Effector CD4-positive, alpha-beta T cell (primary cell): ENCODE measurements around the gene PCDHAC1. TPM values are rescaled to one million over a fixed set of nuclear protein-coding genes. Genes with fewer than 3 reads are reported as not detected.
"Not testable (repeated sequence)": the region's sequence is repeated elsewhere in the genome, so short reads cannot be mapped to it uniquely, and the experiment has no call there.

Source experiments
- DNase-seq: peaks from one replicate; pipeline ENCODE4 v3.0.0-alpha.2; 2020
- total RNA-seq: gene quantifications from one replicate; lab custom pipeline; 2026; lab: John Stamatoyannopoulos, UW

Gene PCDHAC1
- not detected for total RNA-seq

GRCh38 chr5:140925806-140926442 is at the start of gene PCDHAC1:
Gene PCDHAC1, plus strand, starts transcription at chr5:140926299. Its CDS starts 594 bp downstream, at chr5:140926893.
- no peak for DNase-seq

DNA sequence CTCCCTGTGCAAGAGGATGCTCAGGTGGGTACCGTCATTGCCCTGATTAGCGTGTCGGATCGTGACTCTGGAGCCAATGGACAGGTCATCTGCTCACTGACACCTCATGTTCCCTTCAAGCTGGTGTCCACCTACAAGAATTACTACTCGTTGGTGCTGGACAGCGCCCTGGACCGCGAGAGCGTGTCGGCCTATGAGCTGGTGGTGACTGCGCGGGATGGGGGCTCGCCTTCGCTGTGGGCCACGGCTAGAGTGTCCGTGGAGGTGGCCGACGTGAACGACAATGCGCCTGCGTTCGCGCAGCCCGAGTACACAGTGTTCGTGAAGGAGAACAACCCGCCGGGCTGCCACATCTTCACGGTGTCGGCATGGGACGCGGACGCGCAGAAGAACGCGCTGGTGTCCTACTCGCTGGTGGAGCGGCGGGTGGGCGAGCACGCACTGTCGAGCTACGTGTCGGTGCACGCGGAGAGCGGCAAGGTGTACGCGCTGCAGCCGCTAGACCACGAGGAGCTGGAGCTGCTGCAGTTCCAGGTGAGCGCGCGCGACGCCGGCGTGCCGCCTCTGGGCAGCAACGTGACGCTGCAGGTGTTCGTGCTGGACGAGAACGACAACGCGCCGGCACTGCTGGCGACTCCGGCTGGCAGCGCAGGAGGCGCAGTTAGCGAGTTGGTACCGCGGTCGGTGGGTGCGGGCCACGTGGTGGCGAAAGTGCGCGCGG is 49.4 kb upstream of the PCDHAC1 start:
- DNase-seq, result not testable (repeated sequence)

DNA sequence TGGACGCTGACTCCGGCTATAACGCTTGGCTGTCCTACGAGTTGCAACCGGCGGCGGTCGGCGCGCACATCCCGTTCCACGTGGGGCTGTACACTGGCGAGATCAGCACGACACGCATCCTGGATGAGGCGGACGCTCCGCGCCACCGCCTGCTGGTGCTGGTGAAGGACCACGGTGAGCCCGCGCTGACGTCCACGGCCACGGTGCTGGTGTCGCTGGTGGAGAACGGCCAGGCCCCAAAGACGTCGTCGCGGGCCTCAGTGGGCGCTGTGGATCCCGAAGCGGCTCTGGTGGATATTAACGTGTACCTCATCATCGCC is 48.9 kb upstream of the PCDHAC1 start:
- DNase-seq, result no peak

DNA sequence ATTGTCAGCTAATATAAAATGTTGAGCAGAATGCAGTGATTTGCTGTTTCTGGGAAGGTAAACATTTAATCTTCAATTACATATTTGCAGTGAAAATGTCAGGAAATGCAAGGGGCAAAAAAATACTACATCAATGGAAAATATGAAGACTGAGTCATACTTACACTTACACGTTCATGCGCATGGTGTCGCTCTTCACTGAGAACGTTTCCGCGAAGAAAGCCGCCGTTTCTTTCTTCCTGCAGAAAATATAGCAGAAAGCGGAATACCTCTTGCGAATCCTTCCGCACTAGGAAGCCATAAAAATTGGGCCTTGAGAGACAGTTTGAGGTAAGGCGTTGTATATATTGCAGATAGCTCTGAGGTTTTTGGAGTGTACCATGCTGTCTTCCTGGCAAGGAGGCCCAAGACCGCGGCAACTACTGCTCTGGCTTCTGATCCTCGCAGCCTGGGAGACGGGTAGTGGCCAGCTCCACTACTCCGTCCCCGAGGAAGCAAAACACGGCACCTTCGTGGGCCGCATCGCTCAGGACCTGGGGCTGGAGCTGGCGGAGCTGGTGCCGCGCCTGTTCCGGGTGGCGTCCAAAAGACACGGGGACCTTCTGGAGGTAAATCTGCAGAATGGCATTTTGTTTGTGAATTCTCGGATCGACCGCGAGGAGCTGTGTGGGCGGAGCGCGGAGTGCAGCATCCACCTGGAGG is 44.1 kb upstream of the PCDHAC1 start, which contains the start of gene PCDHA13:
TSS of gene PCDHA13 (plus strand) at position 236 of the 702 bp plus-strand sequence. CDS start at position 381, 145 bp downstream.
- no peak for DNase-seq

DNA sequence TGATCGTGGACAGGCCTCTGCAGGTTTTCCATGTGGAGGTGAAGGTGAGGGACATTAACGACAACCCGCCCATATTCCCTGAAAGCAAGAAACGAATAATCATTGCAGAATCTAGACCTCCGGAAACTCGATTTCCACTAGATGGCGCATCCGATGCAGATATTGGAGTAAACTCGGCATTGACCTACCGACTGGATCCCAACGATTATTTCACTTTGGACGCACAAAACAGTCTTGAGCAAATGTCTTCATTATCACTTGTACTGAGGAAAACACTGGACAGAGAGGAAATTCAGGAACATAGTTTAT is 43.6 kb upstream of the PCDHAC1 start:
- no peak for DNase-seq

DNA sequence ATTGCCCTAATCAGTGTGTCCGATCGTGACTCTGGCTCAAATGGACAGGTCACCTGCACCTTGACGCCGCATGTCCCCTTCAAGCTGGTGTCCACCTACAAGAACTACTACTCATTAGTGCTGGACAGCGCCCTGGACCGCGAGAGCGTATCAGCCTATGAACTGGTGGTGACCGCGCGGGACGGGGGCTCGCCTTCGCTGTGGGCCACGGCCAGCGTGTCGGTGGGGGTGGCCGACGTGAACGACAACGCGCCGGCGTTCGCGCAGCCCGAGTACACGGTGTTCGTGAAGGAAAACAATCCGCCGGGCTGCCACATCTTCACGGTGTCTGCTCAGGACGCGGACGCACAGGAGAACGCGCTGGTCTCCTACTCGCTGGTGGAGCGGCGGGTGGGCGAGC is 42.7 kb upstream of the PCDHAC1 start:
- DNase-seq, result no peak

DNA sequence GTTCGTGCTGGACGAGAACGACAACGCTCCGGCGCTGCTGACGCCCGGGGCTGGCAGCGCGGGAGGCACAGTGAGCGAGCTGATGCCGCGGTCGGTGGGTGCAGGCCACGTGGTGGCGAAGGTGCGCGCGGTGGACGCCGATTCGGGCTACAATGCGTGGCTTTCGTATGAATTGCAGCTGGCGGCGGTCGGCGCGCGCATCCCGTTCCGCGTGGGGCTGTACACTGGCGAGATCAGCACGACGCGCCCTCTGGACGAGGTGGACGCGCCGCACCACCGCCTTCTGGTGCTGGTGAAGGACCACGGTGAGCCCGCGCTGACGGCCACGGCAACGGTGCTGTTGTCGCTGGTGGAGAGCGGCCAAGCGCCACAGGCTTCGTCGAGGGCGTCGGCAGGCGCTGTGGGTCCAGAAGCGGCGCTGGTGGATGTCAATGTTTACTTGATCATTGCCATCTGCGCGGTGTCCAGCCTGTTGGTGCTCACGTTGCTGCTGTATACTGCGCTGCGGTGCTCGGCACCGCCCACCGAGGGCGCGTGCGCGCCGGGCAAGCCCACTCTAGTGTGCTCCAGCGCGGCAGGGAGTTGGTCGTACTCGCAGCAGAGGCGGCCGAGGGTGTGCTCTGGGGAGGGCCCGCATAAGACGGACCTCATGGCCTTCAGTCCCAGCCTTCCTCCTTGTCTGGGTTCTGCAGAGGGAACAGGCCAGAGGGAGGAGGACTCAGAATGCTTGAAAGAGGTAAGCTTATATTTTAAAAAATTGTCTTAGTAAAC is 42.0 kb upstream of the PCDHAC1 start:
- no peak for DNase-seq

DNA sequence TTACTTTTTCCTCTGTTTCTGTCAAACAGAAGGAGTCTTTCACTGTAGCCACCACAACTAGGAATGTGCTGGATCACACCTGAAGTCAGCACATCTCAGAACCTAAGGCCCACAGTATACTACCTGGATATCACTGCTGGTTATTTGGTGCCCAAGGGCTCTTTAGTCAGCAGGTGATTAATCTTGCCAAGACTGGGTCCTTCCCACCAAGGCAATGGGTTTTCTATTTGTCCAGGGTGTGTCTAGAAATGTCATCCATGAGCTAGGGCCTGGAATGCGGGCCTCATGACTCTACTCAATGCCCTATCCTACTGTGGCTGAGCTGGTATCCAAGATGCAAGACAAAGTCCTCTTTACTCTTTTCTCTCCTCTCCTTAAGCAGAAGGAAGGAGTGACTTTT is 9.8 kb upstream of the PCDHAC1 start:
- no peak for DNase-seq

DNA sequence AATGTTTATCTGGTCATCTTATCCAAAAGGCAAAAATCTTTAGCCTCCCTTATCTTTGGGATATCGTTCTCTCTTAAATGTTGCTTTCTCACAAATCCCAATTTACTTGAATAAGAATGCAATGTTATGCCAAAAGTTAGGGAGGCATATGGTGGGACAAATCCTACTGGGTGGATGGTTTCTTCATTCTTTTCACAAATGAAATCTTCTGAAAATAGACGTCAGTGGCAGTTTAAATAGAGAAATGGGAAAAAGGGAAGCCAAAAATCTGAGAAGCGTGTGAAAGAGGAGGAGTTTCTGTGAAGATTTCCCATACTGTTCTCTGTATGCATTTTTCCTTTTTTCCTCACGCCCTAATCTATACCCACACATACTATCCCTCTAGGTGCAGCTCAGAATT is 2.5 kb upstream of the PCDHAC1 start:
- no peak for DNase-seq

- no peak for DNase-seq
These were observed 536 bp downstream of the PCDHAC1 start for GRCh38 chr5:140926443-140927227.

GRCh38 chr5:140927228-140927573 is 1.1 kb downstream of the PCDHAC1 start:
- DNase-seq, result no peak

GRCh38 chr5:140934964-140935606 is 9.0 kb downstream of the PCDHAC1 start:
- DNase-seq, result no peak

DNA sequence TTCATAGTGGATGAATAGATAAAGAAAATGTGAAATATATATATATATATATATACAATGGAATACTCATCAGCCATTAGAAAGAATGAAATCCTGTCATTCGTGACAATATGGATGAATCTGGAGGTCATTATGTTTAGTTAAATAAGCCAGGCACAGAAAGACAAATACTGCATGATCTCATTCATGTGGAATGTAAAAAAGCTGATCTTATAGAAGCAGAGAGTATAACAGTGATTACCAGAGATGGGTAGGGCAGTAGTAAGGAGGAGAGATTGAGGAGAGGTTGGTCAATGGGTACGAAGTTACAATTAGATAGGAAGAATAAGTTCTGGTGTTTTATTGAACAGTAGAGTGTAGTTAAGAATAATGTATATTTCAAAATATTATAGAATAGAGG is 20.5 kb downstream of the PCDHAC1 start:
- DNase-seq, result no peak

GRCh38 chr5:140951636-140952035 is 25.5 kb downstream of the PCDHAC1 start:
- no peak for DNase-seq

DNA sequence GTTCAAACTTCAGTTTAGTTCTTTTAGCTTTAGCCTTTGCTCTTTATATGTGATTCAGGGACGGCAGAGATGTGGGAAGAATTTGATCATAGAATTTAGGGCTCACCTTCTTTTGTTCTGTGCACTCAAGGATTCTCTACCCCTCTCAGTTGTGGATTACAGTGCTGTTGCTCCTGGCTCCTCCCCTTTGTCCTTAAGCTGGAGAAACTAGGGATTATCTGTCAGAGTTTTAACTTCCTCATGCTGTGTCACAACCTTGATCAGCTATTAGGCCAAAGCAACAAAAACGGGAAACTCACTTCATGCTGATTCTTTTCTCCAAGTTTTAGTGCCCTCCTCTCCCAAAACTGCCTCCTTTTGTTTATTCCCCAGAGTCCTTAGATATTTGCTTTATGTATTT is 27.1 kb downstream of the PCDHAC1 start:
- DNase-seq, result no peak

DNA sequence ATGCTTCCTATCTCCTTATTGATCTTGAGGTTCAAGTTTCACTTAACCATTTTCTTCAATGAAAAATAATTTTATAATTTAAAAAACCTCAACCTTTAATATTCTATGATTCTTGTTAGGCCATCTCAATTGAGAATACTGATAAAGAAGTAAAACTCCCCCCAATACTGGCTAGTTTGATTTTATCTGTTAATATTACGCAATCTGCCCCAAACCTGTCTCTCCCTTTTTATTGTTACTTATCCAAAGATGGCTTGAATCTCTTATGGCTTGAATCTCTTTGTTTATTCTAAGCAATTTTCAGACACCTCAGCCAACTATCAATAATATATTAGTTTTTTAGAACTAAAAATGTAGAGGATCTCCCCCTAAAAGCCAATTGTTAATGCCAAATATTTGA is 36.1 kb downstream of the PCDHAC1 start:
- DNase-seq, result no peak

GRCh38 chr5:140964356-140964755 is 38.3 kb downstream of the PCDHAC1 start:
- no peak for DNase-seq

GRCh38 chr5:140965905-140966292 is 39.8 kb downstream of the PCDHAC1 start:
- no peak for DNase-seq

GRCh38 chr5:140966293-140967225 is 40.5 kb downstream of the PCDHAC1 start, which contains the start of gene PCDHAC2:
Gene PCDHAC2, plus strand, starts transcription at chr5:140966476. Its CDS starts 291 bp downstream, at chr5:140966767.
- no peak for DNase-seq

DNA sequence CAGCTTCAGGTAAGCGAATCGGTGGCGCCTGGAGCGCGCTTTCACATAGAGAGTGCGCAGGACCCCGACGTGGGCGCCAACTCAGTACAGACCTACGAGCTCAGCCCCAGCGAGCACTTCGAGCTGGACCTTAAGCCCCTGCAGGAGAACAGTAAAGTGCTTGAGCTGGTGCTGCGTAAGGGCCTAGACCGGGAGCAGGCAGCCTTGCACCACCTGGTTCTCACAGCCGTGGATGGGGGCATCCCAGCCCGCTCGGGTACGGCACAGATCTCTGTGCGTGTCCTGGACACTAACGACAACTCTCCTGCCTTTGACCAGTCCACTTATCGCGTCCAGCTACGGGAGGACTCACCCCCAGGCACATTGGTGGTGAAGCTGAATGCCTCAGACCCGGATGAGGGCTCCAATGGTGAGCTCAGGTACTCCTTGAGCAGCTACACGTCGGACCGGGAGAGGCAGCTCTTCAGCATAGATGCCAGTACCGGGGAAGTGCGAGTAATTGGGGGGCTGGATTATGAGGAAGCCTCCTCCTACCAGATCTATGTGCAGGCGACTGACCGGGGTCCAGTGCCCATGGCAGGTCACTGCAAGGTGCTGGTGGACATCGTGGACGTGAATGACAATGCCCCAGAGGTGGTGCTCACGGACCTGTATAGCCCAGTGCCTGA is 41.3 kb downstream of the PCDHAC1 start:
- DNase-seq, result no peak
